GM19328 (cell line): Measurements from ENCODE around the gene SCYGR7.
"Not testable (repeated sequence)": the region's sequence is repeated elsewhere in the genome, so short reads cannot be mapped to it uniquely, and the experiment has no call there.

Experiments
- ATAC-seq: cut with Tn5 transposase; IDR thresholded peaks from one replicate; pipeline ENCODE4 v1.9.1; 2021; ENCODE audit warnings: mild to moderate bottlenecking, moderate library complexity; ENCODE audit not compliant: unreplicated experiment

SCYGR7 gene

GRCh38 chr2:227756261-227756660, 28.1 kb downstream of the SCYGR7 start:
- not testable (repeated sequence) for ATAC-seq

DNA sequence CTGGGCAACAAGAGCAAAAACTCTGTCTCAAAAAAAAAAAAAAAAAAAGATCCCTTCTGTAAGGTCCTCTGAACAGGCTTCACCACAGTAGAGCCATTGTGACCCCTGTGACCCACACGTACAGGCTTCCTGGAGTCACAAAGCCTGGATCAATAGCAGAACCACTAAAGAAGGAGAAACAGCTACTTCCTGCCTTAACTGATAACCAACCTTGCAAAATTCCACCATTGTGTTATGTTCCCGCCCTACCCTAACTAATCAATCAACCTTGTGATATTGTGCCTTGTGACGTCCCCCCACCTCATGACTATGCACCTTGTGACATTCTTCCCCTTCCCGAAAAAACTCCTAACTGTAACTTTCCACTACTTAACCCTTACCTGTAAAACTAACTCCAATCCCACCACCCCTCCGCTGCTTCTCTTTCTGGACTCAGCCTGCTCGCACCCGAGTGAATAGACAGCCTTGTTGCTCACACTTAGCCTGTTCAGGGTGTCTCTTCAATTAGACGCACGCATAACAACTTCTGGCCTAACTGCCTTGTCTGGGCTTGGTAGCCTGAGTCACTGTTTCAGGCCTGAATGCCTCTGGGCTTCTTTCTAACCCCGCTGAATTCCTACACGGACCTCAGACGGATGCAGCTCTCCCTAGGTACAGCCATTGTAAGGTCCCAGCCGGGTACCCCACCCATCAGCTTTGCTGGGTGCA, 31.4 kb downstream of the SCYGR7 start:
- no peak for ATAC-seq

GRCh38 chr2:227761740-227762476, 33.8 kb downstream of the SCYGR7 start:
- ATAC-seq = no peak

GRCh38 chr2:227765788-227766372, 37.7 kb downstream of the SCYGR7 start:
- ATAC-seq = no peak

- ATAC-seq = peak; percentile 97
Measured at GRCh38 chr2:227766373-227766883, 38.3 kb downstream of the SCYGR7 start.

DNA sequence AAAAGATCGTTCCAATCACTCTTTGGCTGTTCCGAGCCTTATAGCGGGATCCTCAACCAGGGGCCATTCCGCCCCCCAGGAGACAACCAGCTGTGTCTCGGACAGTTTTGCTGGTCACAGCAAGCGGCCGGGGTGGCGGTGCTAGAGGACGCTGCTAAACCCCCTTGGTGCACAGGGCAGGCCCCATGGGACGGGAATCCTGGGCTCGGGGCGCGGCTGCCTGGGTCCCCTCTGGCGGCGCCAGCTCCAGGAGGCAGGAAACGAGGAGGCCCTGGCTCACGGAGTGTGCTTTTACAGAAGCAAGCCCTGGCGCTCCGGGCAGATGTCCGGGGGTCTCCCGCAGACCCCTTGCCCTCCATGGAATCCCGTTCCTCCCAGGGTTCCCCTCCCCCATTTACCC, 39.7 kb downstream of the SCYGR7 start:
- ATAC-seq = no peak

DNA sequence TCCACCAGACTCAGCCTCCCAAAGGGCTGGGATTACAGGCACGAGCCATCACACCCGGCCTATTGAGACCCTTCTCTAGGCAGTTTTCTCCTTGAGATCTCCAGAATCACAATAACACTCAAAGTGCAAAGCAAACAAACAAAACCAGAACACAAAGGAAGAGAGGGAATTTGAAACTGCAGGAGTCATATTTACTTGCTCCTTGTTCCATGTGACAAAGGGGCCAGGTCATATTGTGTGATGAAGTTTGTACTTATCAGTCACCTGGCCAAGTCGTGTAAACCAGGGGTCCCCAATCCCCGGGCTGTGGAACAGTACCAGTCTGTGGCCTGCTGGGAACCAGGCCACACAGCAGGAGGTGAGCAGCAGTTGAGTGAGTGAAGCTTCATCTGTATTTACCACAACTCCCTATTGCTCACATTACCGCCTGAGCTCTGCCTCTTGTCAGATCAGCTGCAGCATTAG, 44.1 kb downstream of the SCYGR7 start:
- no peak for ATAC-seq

GRCh38 chr2:227772932-227773331, 44.8 kb downstream of the SCYGR7 start:
- no peak for ATAC-seq

- no peak for ATAC-seq
Measured at GRCh38 chr2:227774011-227774624, 46.0 kb downstream of the SCYGR7 start.

GRCh38 chr2:227774895-227775842, 47.0 kb downstream of the SCYGR7 start:
- ATAC-seq = no peak
